Measurements from ENCODE around the gene KCNK6.
A peak's percentile ranks its signal among the peaks of the same experiment; 100 is the strongest.
"Not testable (repeated sequence)": the region's sequence is repeated elsewhere in the genome, so short reads cannot be mapped to it uniquely, and the experiment has no call there.

Gene KCNK6

GRCh38 chr19:38324431-38324830 lies 4.8 kb downstream of the KCNK6 start:
- DNase-seq, result no peak

- DNase-seq, result no peak
Measured at GRCh38 chr19:38326591-38326990, 6.9 kb downstream of the KCNK6 start.

GRCh38 chr19:38329651-38330050 lies 10.0 kb downstream of the KCNK6 start:
- no peak for DNase-seq

GRCh38 chr19:38331728-38332127 lies 12.1 kb downstream of the KCNK6 start:
- DNase-seq, result no peak

- DNase-seq, result no peak
Measured at GRCh38 chr19:38333245-38333644, 13.6 kb downstream of the KCNK6 start.

- DNase-seq, result peak; percentile 98
Measured at GRCh38 chr19:38335949-38336637, 16.4 kb downstream of the KCNK6 start.

- peak; percentile 99 for DNase-seq
Measured at GRCh38 chr19:38336638-38337359, 17.2 kb downstream of the KCNK6 start.

GRCh38 chr19:38337360-38337653 lies 17.7 kb downstream of the KCNK6 start:
- no peak for DNase-seq

- not testable (repeated sequence) for DNase-seq
Measured at GRCh38 chr19:38339011-38339410, 19.4 kb downstream of the KCNK6 start.

GRCh38 chr19:38340927-38341326 lies 21.3 kb downstream of the KCNK6 start:
- DNase-seq, result no peak

- no peak for DNase-seq
Measured at GRCh38 chr19:38346837-38347236, 27.2 kb downstream of the KCNK6 start.

- DNase-seq, result no peak
Measured at GRCh38 chr19:38350883-38351282, 31.2 kb downstream of the KCNK6 start.

GRCh38 chr19:38351865-38352395 lies 32.3 kb downstream of the KCNK6 start:
- DNase-seq, result no peak

- DNase-seq, result no peak
Measured at GRCh38 chr19:38352611-38353010, 33.0 kb downstream of the KCNK6 start.

GRCh38 chr19:38355728-38356725 lies 36.4 kb downstream of the KCNK6 start:
- DNase-seq, result no peak

GRCh38 chr19:38358071-38358470 lies 38.4 kb downstream of the KCNK6 start:
- DNase-seq, result no peak

GRCh38 chr19:38359242-38360021 lies 39.8 kb downstream of the KCNK6 start:
- no peak for DNase-seq

- no peak for DNase-seq
Measured at GRCh38 chr19:38360351-38360750, 40.7 kb downstream of the KCNK6 start.

GRCh38 chr19:38360839-38361631 lies 41.4 kb downstream of the KCNK6 start:
- no peak for DNase-seq

- peak; percentile 82 for DNase-seq
Measured at GRCh38 chr19:38361633-38362075, 42.0 kb downstream of the KCNK6 start.

Data from inflammatory macrophage treated with lipopolysaccharide for 4 hours (primary cell).